ENCODE measurements around the gene OR4F6. TPM values are rescaled to one million over a fixed set of nuclear protein-coding genes. Genes with fewer than 3 reads are reported as not detected.
"Not testable (repeated sequence)": the region's sequence is repeated elsewhere in the genome, so short reads cannot be mapped to it uniquely, and the experiment has no call there.

The OR4F6 gene, protein sequence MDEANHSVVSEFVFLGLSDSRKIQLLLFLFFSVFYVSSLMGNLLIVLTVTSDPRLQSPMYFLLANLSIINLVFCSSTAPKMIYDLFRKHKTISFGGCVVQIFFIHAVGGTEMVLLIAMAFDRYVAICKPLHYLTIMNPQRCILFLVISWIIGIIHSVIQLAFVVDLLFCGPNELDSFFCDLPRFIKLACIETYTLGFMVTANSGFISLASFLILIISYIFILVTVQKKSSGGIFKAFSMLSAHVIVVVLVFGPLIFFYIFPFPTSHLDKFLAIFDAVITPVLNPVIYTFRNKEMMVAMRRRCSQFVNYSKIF
- not detected for total RNA-seq

DNA sequence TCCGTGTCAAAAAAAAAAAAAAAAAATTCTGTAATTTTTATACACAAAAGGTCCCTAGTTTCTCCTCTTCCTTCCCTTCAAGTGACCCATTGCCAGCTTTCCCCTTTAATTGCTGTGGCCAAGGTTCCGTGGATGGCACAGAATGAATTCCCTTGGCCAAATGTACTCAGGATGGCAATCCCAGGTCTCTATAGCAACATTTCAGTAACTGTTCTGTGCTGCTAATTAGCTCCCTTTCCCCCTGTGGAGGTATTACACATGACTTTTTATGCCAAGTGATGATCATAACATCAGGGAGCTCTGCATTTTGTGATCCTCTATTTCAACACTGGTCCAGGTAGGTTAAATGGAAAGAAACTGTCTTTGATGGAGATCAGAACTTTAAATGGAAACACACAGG is at the start of gene OR4F6:
OR4F6 (plus strand) TSS at position 301 of the 400 bp plus-strand sequence. CDS start 2,211 bp downstream, outside the sequence.
- no peak for DNase-seq (ENCODE audit: low read depth in 2 of 3, low spot score in 2 of 3)

DNA sequence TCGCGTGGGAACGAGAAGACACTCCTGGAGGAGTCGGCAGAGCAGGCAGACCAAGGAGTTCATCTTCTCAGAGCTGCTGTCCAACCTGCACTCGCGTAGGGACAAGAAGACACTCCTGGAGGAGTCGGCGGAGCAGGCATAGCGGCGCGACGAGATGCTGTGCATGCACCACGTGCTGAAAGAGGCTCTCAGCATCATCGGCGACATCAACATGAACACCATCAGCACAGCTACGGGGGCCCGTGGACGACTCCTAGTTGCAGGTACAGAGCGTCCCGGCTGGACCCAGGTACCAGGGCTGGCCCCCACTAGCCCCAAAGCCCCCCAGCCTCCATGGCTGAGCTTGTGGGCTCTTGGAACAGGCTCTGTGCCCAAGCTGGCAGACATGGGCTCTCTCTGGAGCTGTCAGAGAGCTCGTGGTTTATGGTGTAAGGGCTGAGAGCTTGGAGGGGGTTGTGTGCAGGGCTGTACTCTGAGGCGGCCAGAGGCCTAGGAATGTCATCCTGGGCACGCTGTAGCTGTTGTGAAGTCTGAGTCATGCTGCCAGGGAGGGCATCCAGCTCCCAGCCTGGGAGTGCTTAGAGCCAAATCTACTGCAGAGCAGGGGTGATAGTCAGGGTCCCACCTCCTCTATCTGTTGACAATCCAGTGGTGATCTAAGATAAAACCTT is 38.5 kb upstream of the OR4F6 start:
- not testable (repeated sequence) for DNase-seq (ENCODE audit: low read depth in 2 of 3, low spot score in 2 of 3)

DNA sequence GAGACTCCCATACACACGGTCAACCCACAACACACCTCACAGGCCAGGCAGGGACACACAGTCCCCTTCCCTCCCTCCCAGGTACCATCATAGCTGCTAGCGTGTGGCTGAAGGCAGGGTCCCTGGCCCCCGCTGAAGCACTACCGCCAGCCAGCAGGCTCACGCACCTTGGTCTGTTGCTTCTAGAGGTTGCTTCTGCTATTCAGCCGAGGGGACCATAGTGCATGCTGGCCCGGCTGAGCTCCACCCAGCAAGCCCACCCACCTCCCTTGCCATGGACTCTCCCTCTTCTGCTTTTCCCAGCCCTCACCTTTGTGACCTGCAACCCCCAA is 38.0 kb upstream of the OR4F6 start:
- not testable (repeated sequence) for DNase-seq (ENCODE audit: low read depth in 2 of 3, low spot score in 2 of 3)

DNA sequence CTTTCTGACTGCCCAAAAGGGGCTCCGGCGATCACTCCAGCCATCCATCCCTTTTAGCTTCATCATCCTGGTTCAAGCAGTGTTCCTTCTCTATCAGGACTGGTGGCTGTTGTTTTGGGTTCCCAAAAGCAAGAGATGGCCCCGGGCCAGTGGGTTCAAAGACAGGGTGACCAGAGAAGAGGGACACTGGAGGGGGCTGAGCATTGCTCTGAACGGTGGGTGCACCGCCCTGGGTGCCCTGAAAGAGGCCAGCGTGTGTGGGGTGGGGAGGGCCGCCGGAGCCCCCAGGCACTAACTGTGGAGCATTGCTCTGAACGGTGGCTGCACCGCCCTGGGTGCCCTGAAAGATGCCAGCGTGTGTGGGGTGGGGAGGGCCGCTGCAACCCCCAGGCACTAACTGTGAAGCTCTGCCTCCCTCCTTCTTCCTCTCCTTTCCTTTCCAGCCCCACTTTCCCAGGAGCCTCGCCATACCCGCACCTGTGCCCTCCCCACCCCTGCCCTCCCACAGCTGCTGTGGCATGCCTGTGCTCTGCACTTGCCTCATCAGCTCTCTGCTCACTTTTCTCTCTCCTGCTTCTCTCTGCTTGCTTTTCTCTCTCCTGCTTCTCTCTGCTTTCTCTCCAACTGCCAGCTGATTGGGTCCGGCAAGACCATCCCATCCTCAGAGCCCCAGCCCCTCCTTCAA is 37.4 kb upstream of the OR4F6 start:
- DNase-seq (ENCODE audit: low read depth in 2 of 3, low spot score in 2 of 3): no peak

DNA sequence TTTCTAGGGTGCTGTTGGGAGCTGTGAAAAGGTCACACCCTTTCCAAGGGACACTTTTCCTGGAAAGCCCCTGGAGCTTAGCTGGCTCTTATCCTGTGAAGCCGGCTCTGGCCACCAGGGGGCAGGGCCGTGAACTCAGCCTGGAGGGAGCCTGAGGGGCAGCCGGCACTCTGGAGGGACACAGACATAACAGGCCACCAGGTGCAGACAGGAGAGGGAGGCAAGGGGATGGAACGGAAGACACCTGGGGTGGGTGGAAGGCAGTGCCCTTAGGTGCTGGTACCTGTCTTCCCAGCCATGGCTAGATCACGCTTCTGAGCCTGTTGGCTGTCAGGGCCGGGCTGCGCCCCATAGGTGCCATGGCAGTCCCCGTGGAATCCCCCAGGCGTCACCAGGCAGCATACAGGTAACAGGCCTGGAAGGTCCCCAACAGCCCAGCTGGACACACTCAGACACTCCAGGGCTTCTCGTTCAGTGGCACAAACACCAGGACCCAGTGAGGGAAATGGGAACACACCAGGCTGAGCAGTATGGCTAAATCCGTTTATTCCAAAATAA is 36.1 kb upstream of the OR4F6 start:
- DNase-seq (ENCODE audit: low read depth in 2 of 3, low spot score in 2 of 3): not testable (repeated sequence)

DNA sequence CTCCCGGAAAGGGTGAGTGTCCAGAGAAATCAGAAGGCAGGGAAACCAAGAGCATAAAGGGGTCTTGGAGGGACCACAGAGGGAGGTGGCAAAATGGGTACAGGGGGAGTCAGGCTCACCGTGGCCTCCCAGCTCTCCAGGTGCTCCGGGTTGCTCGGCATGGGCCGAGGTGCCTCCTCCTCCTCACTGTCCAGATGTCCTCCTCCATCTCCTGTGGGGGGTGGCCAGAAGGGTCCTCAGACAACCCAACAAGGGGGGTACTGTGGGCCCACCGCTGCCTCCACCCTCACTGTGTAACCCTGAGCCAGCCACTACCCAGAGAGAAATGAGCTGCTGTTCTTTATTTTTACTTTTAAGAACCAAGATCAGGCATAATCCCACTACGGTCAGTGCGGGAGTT is 30.4 kb upstream of the OR4F6 start:
- no peak for DNase-seq (ENCODE audit: low read depth in 2 of 3, low spot score in 2 of 3)

DNA sequence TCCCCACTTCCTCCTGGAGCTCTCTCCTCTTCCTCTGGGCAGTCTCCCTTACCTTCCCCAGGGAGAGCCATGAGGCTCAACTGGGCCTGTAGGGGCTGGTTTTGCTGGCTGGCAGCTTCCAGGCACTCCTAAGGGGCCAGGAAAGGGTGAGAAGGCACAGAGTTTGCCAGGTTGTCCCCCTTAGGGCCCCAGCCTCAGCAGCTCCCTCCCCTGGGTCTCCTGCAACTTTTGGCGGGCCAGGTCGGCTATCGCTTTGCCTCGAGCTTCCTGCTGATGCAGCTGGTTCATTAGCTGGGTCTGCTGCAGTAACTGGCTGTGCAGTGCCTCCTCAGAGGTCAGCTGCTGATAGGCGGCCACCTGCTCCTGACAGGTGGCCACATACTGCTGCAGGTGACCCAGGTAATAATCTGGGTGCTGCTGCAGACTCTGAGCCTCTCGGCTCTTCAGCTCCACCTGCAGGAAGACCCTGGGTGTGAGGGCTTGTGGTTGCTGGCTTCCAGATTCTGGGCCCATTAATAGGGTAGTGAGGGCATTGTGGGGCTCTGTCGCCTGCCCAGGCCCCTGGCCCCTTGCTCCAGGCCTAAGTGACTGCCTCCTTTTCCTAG is 29.7 kb upstream of the OR4F6 start:
- peak in 1 of 3 donors; percentile 2 for DNase-seq (ENCODE audit: low read depth in 2 of 3, low spot score in 2 of 3)

DNA sequence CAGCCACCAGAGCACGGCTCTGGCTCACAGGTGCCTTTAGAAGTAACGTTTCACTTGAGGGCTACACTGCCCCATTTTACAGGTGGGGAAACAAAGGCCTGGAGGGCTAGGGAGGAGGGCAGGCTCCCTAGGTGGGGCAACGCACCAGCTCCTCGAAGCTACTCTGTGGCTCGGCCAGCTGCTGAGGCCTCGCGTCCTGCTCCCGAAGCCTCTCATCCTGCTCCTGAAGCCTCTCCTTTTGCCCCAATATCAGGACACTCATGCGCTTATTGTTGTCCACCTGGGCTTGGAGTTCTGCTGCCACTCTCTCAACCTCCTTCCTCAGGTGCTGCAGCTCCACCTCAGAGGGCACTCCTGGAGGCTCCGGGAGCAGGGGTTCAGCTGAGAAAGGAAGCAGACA is 28.2 kb upstream of the OR4F6 start:
- DNase-seq (ENCODE audit: low read depth in 2 of 3, low spot score in 2 of 3): no peak

DNA sequence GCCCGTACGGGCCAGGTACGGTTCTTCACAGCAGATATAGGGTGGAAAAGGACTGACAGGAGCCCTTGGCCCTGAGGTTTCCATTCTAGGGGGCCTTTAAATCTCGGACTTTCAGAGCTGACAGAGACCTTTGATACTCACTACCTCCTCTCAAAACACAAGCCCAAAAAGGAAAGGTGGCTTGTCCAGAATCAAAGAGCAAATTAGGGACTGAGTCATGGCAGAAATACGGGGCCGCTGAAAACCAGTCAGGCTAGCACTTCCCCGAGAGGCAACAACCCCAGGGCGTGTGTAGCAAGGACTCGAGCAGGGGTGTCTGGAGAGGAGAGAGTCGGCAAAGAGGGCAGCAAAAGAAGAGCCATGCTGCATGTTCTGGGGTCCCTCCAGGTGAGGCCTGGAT is 24.7 kb upstream of the OR4F6 start:
- not testable (repeated sequence) for DNase-seq (ENCODE audit: low read depth in 2 of 3, low spot score in 2 of 3)

DNA sequence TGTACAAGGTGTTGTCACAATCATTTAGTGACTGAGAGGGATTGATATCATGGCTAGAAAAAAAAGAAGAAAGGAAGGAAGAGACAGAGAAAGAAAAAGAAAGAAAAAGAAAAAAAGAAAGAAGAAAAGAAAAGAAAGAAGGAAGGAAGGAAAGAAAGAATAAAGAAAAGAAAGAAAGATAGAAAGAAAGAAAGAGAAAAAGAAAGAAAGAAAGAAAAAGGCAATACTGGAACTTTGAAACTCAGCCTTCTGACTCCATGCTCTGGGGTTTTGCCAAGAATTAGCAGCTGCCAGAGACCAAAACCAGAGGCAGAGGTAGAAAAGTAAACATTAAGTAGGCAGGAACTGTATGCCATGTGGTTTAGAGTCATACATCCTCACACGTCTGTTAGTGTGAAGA is 23.1 kb upstream of the OR4F6 start:
- peak in 1 of 3 donors; percentile 14 for DNase-seq (ENCODE audit: low read depth in 2 of 3, low spot score in 2 of 3)

DNA sequence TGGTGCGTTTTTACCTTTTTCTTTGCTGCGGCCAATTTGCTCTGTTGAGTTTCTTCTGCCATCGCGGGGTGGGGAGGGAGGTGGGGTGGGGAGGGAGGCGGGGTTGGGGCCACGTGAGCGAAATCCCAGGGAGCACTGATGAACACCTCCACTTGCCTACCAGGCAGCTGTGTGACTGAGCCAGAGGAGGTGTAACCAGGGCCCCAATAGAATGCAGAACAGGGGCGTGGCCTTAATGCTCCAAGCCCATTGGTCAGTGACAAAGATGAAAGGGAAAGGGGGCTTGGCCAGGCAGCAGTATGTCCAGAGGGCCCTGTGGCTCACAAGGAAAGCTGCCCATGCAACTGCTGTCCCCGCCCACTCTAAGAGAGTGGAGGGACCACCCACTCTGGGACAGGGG is 21.4 kb upstream of the OR4F6 start:
- no peak for DNase-seq (ENCODE audit: low read depth in 2 of 3, low spot score in 2 of 3)

DNA sequence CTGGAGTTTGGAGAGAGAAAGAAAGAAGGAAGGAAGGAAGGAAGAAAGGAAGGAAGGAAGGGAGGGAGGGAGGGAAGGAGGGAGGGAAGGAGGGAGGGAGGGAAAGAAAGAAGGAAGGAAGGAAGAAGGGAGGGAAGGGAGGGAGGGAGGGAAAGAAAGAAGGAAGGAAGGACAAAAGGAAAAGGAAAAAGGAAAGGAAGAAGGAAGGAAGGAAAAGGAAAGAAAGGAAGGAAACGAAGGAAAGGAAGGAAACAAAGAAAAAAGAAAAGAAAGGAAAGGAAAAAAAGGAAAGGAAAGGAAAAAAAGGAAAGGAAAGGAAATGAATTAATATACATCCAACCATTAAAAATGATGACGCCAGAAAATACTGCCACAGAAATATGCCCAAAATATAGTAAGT is 18.7 kb upstream of the OR4F6 start:
- DNase-seq (ENCODE audit: low read depth in 2 of 3, low spot score in 2 of 3): no peak

DNA sequence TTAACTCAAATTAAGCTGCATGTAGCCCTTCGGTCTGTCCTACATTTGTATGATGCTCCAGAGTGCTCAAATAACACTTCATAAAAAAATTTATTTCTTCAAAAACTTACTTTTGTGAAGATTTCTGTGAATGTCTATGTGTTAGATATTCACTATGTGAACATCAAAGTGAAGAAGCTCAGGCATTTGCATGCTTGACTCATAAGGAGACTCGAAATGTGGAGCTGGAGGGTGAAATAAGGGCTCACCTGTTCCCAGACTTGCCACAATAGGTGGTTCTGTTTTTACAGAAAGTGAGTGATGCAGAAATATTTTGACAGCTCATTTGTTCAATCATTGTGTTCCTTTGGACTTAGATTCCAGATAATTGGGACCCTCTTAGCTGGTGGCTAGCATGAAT is 16.9 kb upstream of the OR4F6 start:
- DNase-seq (ENCODE audit: low read depth in 2 of 3, low spot score in 2 of 3): not testable (repeated sequence)

DNA sequence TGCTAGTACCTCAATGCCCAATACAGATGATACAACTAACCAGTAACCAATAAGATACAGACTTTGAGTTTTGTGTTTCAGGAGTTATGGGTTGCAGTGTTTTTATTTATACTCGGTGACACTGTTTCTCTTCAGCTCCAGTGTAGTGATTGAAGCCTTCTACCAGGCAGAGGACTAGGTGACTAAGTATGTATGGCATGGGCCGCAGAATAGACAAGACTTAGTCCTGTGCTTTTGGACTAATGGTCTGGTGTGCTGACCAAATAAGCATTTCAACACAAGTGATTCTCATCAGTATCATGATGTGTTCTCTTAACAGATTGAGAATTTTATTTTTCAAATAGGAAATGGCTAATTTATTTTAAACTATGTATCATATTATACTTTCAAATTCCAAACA is 15.3 kb upstream of the OR4F6 start:
- not testable (repeated sequence) for DNase-seq (ENCODE audit: low read depth in 2 of 3, low spot score in 2 of 3)

DNA sequence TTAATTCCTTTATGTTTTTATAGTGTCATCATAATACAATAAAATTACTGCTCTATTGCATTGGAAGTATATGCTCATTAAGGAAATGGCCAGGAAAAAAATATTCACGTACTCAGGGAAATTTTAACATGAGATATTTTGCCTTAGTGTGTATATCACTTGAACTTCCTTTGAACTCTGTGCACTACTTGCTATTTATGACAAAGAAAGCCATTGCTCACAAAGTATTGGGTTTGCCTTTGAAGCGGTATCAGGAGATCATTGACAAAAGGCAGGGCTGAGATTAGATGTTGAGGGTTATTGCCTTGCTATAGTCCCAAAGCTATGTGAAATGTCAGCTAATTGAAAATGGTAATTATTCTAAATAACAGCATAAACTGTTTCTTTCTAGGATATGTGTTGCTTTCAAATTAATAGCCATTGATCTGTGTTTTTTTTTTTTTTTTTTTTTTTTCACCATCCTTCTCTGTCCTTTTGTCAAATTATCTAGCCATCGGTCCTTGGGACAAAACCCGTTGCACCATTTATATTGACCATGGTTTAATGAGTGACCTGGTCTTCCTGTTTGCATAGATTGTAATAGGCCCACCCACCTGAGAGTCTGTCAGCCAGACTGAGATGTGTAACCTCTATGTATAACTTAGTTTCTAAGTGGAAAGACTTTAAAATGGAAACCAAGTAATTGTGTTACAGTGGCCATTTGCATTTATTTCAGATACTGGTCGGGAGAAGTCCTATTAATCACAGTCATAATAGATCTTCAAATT is 14.6 kb upstream of the OR4F6 start:
- not testable (repeated sequence) for DNase-seq (ENCODE audit: low read depth in 2 of 3, low spot score in 2 of 3)

DNA sequence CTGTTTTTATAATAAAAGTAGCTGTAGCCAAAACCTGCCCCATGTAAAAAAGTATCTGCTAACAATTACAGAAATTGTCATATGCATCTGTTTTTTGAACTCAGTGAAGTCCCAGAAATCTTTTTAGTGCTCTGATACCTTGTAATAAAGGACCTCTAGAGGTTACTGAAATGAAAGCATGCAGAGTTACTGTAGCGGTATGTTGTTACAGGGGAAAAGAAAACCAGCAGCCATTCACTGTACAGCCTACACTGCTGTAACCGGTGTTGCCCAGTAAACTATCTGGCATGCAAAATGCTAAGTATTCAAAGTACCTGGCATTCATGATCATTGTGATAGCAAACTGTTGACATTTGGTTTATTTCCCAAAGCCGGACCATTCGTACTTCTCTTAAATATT is 12.6 kb upstream of the OR4F6 start:
- not testable (repeated sequence) for DNase-seq (ENCODE audit: low read depth in 2 of 3, low spot score in 2 of 3)

DNA sequence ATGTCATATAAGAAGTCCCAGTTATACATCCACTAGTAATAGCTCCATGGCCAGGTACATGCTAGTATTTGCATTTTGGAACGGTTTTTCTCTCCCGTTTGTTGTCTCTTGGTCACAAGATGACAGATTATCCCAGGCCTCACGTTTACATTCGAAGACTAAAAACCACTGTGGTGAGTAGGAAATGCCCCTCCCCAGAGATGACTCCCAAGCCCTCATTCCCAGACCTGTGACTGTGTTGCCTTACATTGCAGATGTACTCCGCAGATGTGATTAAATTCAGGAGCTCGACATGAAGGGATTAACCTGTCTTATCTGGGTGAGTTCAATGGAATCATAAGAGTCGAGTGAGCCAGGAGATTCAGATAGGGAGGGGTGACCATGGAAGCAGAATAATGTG is 9.3 kb upstream of the OR4F6 start:
- DNase-seq (ENCODE audit: low read depth in 2 of 3, low spot score in 2 of 3): not testable (repeated sequence)

DNA sequence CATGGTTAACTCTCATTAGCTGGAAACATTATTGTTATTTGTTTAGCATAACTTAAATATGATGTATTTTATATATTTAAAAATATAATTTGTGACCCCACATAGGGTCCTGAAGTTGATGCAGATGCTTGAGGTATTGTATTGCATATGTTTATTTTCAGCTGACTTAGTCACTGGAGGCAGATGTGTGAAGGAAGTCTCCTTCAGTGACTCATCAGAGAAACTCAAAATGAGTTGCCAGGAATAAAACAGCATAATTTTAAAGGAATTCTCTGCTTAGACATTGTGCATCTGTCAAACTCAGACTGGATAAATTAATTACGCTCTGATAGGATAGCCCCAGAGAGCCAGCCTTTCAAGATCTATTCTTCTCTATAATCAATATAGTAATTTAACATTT is 7.9 kb upstream of the OR4F6 start:
- DNase-seq (ENCODE audit: low read depth in 2 of 3, low spot score in 2 of 3): no peak

DNA sequence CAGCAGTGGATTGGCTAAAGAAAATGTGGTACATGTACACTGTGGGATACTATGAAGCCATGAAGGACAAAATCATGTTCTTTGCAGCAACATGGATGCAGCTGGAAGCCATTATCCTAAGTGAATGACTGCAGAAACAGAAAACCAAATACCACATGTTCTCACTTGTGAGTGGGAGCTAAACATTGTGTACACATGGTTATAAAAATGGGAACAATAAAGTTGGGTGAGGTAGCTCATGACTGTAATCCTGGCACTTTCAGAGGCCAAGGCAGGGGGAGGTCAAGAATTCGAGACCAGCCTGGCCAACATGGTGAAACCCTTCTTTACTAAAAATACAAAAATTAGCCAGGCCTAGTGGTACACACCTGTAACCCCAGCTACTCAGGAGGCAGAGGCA is 3.6 kb upstream of the OR4F6 start:
- DNase-seq (ENCODE audit: low read depth in 2 of 3, low spot score in 2 of 3): no peak

DNA sequence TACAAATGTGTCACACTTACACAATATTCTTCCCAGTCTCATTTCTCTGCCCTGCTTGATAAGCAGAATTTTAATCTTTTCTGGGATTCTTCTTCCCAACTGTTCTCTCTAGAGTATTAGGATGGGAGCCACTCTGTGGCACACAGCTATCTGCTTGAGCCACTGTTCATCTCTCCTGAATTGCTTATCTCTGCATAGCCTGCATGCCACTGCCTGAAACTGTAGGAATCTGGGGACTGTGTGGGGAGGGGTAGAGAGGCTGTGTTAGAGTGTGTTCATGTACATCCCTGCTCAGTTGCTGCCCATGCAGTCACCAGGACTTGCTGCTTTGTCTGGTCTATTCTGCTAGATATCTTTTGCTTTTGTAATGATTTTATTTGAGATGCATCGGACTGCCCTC is 2.3 kb upstream of the OR4F6 start:
- no peak for DNase-seq (ENCODE audit: low read depth in 2 of 3, low spot score in 2 of 3)
